Measurements from ENCODE around the gene SLC35F2. TPM values are rescaled to one million over a fixed set of nuclear protein-coding genes. Genes with fewer than 3 reads are reported as not detected.

SLC35F2 gene
- total and polyA plus RNA-seq, 2 of the 8 experiments (the other 6 are each of a cell fraction or from before 2014, with no cell fraction given): 15.1 to 29.7 TPM

DNA sequence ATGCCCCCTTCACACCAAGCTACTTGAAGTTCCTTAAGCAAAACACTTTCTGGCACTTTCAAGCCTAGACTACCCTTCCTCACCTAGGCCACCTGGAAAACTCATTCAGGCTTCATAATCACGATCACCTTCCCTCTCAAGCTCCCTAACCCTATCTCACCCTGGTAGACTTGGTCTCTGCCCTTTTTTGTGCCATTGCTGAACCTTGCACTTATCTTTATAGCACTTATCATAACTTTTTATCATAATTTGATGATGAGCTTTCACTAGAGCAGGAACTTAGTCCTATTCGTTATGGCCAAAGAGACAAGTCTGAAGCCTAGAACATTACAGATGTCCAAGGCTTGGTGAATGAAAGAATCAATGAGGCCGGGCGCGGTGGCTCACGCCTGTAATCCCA, 5.5 kb downstream of the SLC35F2 start:
- Histone ChIP-seq H3K27me3 (replicated peaks in 1 of 4; ENCODE audit: control insufficient read depth in 3 of 4, extremely low read depth in 1 of 4, insufficient read depth in 3 of 4, low read length in 3 of 4) (peaks cover 0 to 7% (median 4%) of the 10 kb centered on the region in 4 experiments; a peak in 3 of 7 replicates), H4K91ac (replicated peaks; ENCODE audit: insufficient read length, low read length) (no peak overlapping the region), H3K4me1 (replicated peaks in 1 of 4; ENCODE audit: control insufficient read depth in 3 of 4, insufficient read depth in 4 of 4, low read length in 3 of 4) (peaks cover 2 to 8% (median 5%) of the 10 kb centered on the region in 4 experiments; a peak in 4 of 7 replicates), H2AK5ac (ENCODE audit: low read depth, low read length) (no peak overlapping the region), H3K79me1 (ENCODE audit: low read depth, low read length) (peaks cover 11% of the 10 kb centered on the region; the same call in 1 of the 2 replicates), H2BK5ac (ENCODE audit: low read depth, low read length) (no peak overlapping the region), H3K9me3 (ENCODE audit: insufficient read depth in 2 of 2, low read depth in 1 of 2, low read length in 1 of 2) (no peaks in the 10 kb centered on the region), H4K5ac (ENCODE audit: insufficient read length, low read depth, low read length) (no peak overlapping the region), H3K23me2 (ENCODE audit: low read depth, low read length) (peaks cover 11% of the 10 kb centered on the region), H4K20me1 (replicated peaks in 1 of 2; ENCODE audit: control insufficient read depth in 1 of 2, insufficient read depth in 2 of 2, low read length in 2 of 2) (peaks cover 0 to 1% of the 10 kb centered on the region in 2 experiments), H3K27ac (ENCODE audit: low read depth, low read length) (no peak overlapping the region), H2AFZ (ENCODE audit: low read length) (no peak overlapping the region), H3K4me3 (ENCODE audit: extremely low read depth in 1 of 4, insufficient read depth in 2 of 4, low read depth in 3 of 4, low read length in 4 of 4) (no peak overlapping the region), H3K23ac (ENCODE audit: insufficient read length) (no peak overlapping the region), H3K9ac (replicated peaks in 1 of 4; ENCODE audit: extremely low read depth in 1 of 4, low read depth in 3 of 4, low read length in 3 of 4) (no peak overlapping the region), H2BK12ac (ENCODE audit: low read depth, low read length) (no peak overlapping the region), H3K79me2 (ENCODE audit: control insufficient read depth in 1 of 2, insufficient read depth in 2 of 2, low read length in 2 of 2) (peaks cover 3 to 44% of the 10 kb centered on the region in 2 experiments; a peak in 3 of 4 replicates), H2BK15ac (ENCODE audit: low read length) (no peak overlapping the region), H3K4ac (replicated peaks; ENCODE audit: insufficient read length, low read depth, low read length) (no peak overlapping the region), H3K18ac (ENCODE audit: extremely low read depth, low read length) (no peak overlapping the region; the same call in 1 of the 2 replicates), H4K8ac (ENCODE audit: extremely low read depth, insufficient read depth, low read length) (no peak overlapping the region), H3K36me3 (ENCODE audit: control insufficient read depth in 2 of 4, insufficient read depth in 4 of 4, low read length in 3 of 4) (no peaks in the 10 kb centered on the region), H3K14ac (ENCODE audit: insufficient read length) (no peak overlapping the region), H2BK120ac (replicated peaks; ENCODE audit: low read depth, low read length) (no peak overlapping the region), H3K56ac (replicated peaks; ENCODE audit: insufficient read length, low read depth, low read length) (no peak overlapping the region), H3K4me2 (ENCODE audit: insufficient read depth in 1 of 2, low read depth in 2 of 2, low read length in 2 of 2) (no peak overlapping the region), H2BK20ac (ENCODE audit: low read length) (no peak overlapping the region)
- ChIA-PET CTCF (ENCODE audit: partially characterized antibody) (interaction anchor here (0.9 to 1.2 kb wide), 3 partner anchors 40 to 109 kb away, joined by 3 read pairs; no protein-coding TSS in a partner anchor), POLR2A (ENCODE audit: partially characterized antibody) (interaction anchor here (0.8 kb wide), 1 partner anchor 8 kb away, joined by 3 read pairs; no protein-coding TSS in a partner anchor)
- DNase-seq (ENCODE audit: low read depth in 1 of 2, low spot score in 2 of 2) (no peak), FAIRE-seq (no peak)
- WGBS, 2 experiments (ENCODE audit: extremely low coverage in 1 of 2, insufficient coverage in 1 of 2, insufficient read length in 1 of 2, insufficient replicate concordance in 2 of 2, low coverage in 1 of 2, low lambda C conversion rate in 2 of 2, missing lambda C conversion rate in 1 of 2): 95% methylated on average over 6 of the region's 6 CpGs; no CpG with 5 or more reads in 1 of the 2 experiments
- TF ChIP-seq CBX5 (IDR thresholded peaks at IDR 0.05; ENCODE audit: low read depth, low read length) (no peak), CTBP2 (IDR thresholded peaks at IDR 0.05; ENCODE audit: borderline replicate concordance, insufficient read depth, insufficient read length, low read length) (no peak), CHD1 (IDR thresholded peaks at IDR 0.05; ENCODE audit: low read depth, low read length) (no peak), TAF7 (optimal IDR thresholded peaks at IDR 0.05; ENCODE audit: borderline replicate concordance, low read depth, low read length) (no peak), FOSL1 (IDR thresholded peaks at IDR 0.05; ENCODE audit: insufficient read depth, low read depth, low read length) (no peak), KDM5A (IDR thresholded peaks at IDR 0.05; ENCODE audit: low read length) (no peak), TCF12 (IDR thresholded peaks at IDR 0.05; ENCODE audit: low read depth, low read length) (no peak), POLR2A (IDR thresholded peaks at IDR 0.05; ENCODE audit: control extremely low read depth in 1 of 2, low read depth in 2 of 2, low read length in 2 of 2) (no peak), NANOG (IDR thresholded peaks at IDR 0.05; ENCODE audit: insufficient read depth, low read depth, low read length, poor library complexity, severe bottlenecking) (no peak), RFX5 (IDR thresholded peaks at IDR 0.05; ENCODE audit: borderline replicate concordance, low read depth, low read length) (no peak), EGR1 (IDR thresholded peaks at IDR 0.05; ENCODE audit: borderline replicate concordance, low read depth, low read length) (no peak)
- TF ChIP-seq, protein P1, sequence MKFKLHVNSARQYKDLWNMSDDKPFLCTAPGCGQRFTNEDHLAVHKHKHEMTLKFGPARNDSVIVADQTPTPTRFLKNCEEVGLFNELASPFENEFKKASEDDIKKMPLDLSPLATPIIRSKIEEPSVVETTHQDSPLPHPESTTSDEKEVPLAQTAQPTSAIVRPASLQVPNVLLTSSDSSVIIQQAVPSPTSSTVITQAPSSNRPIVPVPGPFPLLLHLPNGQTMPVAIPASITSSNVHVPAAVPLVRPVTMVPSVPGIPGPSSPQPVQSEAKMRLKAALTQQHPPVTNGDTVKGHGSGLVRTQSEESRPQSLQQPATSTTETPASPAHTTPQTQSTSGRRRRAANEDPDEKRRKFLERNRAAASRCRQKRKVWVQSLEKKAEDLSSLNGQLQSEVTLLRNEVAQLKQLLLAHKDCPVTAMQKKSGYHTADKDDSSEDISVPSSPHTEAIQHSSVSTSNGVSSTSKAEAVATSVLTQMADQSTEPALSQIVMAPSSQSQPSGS (IDR thresholded peaks at IDR 0.05; ENCODE audit: low read length): no peak

Measured in H1 (cell line).